ENCODE results near the gene CLASP1.
"Not testable (repeated sequence)": the region's sequence is repeated elsewhere in the genome, so short reads cannot be mapped to it uniquely, and the experiment has no call there.

GRCh38 chr2:121690572-121690971, 41.3 kb upstream of the CLASP1 start:
- not testable (repeated sequence) for TF ChIP-seq POLR2A, POLR2AphosphoS5 (IDR thresholded peaks at IDR 0.05)

Measured in sigmoid colon (tissue), 4 donors.